Measurements from ENCODE around the gene TMEM82. TPM values are rescaled to one million over a fixed set of nuclear protein-coding genes. Genes with fewer than 3 reads are reported as not detected.
A peak's percentile ranks its signal among the peaks of the same experiment; 100 is the strongest.

Gene TMEM82
- total RNA-seq, 1 donor from 2014 or later: not detected

DNA sequence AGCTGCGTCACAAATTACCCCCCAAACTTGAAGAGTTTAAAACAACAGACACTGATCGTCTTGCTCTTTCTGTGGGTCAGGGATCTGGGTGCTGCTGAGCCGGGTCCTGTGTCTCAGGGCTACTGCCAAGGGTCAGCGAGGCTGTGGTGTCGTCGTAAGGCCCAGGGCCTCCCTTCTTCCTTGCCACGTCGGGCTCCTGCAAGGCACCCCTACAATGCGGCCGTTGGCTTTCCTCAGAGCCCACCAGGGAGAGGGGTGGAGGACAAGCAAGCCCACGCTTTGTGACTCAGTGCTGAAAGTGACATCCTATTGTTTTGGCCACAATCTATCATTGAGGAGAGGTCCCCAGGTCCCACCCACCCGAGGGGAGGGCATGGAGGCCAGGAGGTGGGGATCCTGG, 8.6 kb downstream of the TMEM82 start:
- DNase-seq (ENCODE audit: low read depth, low spot score): no peak

GRCh38 chr1:15751717-15752116, 9.4 kb downstream of the TMEM82 start:
- TF ChIP-seq CTCF (conservative IDR thresholded peaks at IDR 0.05): no peak
- peaks cover 11% of the 10 kb centered on the region for H3K27me3 Mint-ChIP-seq (ENCODE audit: low read depth)
- DNase-seq (ENCODE audit: low read depth, low spot score): no peak
- H3K36me3 Mint-ChIP-seq (ENCODE audit: low read depth): no peaks in the 10 kb centered on the region
- H3K9me3 Mint-ChIP-seq: no peaks in the 10 kb centered on the region
- H3K27ac Mint-ChIP-seq (ENCODE audit: unreplicated experiment): no peak overlapping the region
- no peak overlapping the region for H3K4me3 Mint-ChIP-seq
- peaks cover 17% of the 10 kb centered on the region for H3K4me1 Mint-ChIP-seq

More for the DNA sequence above, 8.6 kb downstream of the TMEM82 start:
- Mint-ChIP-seq H3K4me3 (no peak overlapping the region), H3K27me3 (ENCODE audit: low read depth) (peaks cover 4% of the 10 kb centered on the region), H3K4me1 (peaks cover 10% of the 10 kb centered on the region), H3K27ac (ENCODE audit: unreplicated experiment) (no peak overlapping the region), H3K9me3 (no peaks in the 10 kb centered on the region), H3K36me3 (ENCODE audit: low read depth) (no peaks in the 10 kb centered on the region)
- no peak for TF ChIP-seq CTCF (conservative IDR thresholded peaks at IDR 0.05)

GRCh38 chr1:15753776-15754175, 11.5 kb downstream of the TMEM82 start:
- H3K4me3 Mint-ChIP-seq: no peak overlapping the region
- no peak for DNase-seq (ENCODE audit: low read depth, low spot score)
- no peaks in the 10 kb centered on the region for H3K36me3 Mint-ChIP-seq (ENCODE audit: low read depth)
- H3K27ac Mint-ChIP-seq (ENCODE audit: unreplicated experiment): no peak overlapping the region
- H3K9me3 Mint-ChIP-seq: no peaks in the 10 kb centered on the region
- TF ChIP-seq CTCF (conservative IDR thresholded peaks at IDR 0.05): no peak
- H3K27me3 Mint-ChIP-seq (ENCODE audit: low read depth): peaks cover 25% of the 10 kb centered on the region
- H3K4me1 Mint-ChIP-seq: peaks cover 20% of the 10 kb centered on the region

GRCh38 chr1:15755021-15755645, 12.8 kb downstream of the TMEM82 start:
- Mint-ChIP-seq H3K27ac (ENCODE audit: unreplicated experiment) (no peak overlapping the region), H3K4me1 (peaks cover 24% of the 10 kb centered on the region), H3K36me3 (ENCODE audit: low read depth) (no peaks in the 10 kb centered on the region), H3K9me3 (no peaks in the 10 kb centered on the region), H3K4me3 (peak overlapping the region; percentile 64), H3K27me3 (ENCODE audit: low read depth) (peaks cover 33% of the 10 kb centered on the region)
- DNase-seq (ENCODE audit: low read depth, low spot score): no peak
- TF ChIP-seq CTCF (conservative IDR thresholded peaks at IDR 0.05): no peak

DNA sequence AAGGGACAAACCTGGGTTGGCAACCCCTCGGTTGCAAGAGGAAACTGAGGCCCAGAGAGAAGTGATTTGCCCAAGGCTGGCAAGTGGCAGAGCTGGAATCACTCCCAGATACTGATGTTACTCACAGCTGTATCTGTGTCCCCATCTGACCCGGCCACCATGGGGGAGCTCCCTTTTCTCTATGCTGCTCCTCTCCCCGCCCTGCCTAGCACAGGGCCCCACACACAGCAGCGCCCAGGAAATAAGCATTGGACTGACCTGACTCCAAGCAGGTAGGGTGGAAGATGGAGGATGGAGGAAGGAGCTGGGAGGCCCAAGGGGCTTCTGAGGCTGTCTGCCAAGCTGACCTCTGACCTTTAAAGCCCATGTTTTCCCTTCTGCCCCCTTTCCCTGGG, 13.3 kb downstream of the TMEM82 start:
- Mint-ChIP-seq H3K27ac (ENCODE audit: unreplicated experiment) (no peak overlapping the region), H3K9me3 (no peaks in the 10 kb centered on the region), H3K36me3 (ENCODE audit: low read depth) (no peaks in the 10 kb centered on the region), H3K4me3 (peak overlapping the region; percentile 64), H3K4me1 (peaks cover 27% of the 10 kb centered on the region), H3K27me3 (ENCODE audit: low read depth) (peaks cover 38% of the 10 kb centered on the region)
- DNase-seq (ENCODE audit: low read depth, low spot score): no peak
- TF ChIP-seq CTCF (conservative IDR thresholded peaks at IDR 0.05): no peak

Data from neural crest cell (in vitro differentiated cells).